CD1c-positive myeloid dendritic cell (primary cell): ENCODE data around the gene HERC4.
"Not testable (repeated sequence)": the region's sequence is repeated elsewhere in the genome, so short reads cannot be mapped to it uniquely, and the experiment has no call there.

ENCODE experiments used
- DNase-seq: peaks from one replicate; pipeline ENCODE4 v3.0.0-alpha.2; 2016; ENCODE audit errors: extremely low spot score

The HERC4 gene

DNA sequence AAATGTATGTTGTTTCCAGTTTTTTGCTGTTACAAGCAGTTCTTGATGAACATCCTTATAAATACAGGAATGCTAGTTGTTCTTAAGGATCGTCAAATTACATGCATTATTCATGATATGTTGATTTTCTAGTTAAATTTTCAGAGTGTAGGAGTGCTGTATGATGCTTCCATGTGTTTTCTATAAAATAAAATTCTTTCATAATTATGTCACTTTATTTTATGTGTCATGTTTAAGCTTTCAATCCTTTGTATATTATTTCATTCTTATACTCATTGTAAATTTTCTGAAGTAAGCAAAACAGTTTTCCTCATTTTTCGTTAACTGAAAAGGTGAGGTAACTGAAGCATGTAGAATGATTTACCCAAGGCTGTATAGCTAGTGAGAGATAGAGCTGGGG is 17.4 kb upstream of the HERC4 start:
- no peak for DNase-seq

DNA sequence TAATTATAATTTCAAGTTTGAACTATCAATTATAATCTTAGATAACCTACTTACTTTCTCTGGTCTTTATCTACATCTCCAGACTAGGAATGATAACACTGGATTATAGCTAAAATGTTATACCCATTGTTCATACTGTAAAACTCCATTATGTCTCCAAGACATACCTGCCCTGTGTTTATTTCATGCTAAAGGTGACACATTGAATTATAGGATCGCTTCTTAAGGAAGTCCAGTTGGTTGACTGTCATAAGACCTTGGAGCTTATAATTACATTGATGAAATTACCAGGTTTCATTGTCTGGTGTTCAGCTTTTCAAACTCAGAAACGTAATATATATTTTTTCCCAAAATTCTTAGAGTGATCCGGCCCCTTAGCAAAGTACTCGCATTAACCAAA is 15.5 kb upstream of the HERC4 start:
- DNase-seq: no peak

DNA sequence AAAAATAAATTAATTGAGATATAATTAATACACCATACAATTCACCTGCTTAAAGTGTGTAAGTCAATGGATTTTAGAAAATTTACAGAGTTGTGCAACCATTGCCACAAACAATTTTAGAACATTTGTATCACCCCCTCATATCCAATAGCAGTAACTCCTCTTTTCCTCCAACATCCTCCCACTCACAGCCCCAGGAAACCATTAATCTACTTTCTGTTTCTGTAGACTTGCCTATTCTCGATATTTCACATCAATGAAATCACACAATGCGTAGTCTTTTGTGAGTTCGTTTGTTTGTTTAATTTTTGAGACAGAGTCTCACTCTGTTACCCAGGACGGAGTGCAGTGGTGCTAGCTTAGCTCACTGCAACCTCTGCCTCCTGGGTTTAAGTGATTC is 13.7 kb upstream of the HERC4 start:
- no peak for DNase-seq

DNA sequence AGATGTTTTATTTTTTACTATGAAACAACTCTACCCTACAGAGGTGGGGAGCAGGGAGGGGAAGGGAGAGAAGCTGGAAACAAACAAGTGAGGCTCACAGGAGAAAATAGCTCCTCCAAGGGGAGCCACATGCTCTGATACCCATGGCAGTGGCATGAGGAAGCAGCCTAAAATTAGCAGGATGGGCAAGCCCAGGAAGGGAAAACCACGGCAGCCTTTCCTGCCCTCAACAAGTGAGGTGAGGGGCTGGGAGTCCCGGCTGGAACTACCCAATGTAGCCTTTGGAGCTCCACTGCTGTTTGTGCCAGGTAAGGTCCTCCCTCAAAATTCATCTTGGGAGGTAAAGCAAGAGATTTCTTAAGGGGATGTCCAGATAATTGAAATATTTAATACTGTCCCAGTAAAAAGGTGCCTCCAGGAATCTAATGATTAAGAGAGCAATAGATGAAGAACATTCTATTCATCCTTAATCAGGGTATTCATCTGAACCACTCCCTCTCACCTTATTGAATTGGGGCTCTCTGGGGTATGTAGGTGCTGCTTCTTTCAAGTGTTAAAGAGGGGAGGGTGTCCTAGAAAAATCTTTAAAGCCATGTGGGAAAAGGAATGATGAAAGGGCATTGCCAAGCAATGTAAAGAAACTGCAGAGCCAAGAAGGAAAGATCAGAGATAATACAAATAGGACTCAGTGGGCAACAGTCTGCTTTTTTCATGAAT is 12.8 kb upstream of the HERC4 start:
- no peak for DNase-seq

DNA sequence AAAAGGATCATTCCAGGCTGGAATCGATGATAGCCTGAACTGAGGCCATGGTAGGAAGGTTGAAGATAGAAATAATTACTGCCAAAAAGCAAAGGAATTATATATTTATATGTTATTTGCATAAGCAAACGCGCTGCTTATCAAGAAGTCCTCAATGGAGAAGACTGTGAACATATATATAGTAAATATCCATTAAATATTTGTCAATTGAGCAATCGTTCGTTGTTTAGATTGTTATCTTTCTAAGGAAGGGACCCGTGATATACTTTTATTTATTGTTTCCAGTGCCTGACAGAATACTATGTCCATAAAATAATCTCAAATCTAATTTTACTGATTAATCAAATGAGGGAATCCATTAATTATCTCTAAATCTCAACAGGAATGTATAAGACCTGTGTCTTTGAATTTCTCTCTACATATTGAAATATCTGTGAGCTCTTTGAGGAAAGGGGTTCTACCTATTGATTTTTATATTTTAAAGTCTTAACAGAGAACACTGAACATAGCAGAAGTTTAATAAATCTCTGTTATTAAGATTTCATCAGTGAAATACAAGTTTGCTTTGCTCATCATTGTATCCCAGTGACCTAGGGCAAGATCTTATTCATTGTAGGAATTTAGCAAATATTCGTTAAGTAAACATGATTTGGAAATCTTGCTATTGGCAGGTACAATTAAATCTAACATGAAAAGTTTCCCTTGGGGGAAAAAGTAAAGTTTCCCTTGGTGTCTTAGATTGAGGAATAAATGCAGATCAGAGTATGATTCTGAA is 12.0 kb upstream of the HERC4 start:
- DNase-seq: no peak

- no peak for DNase-seq
Observed at GRCh38 chr10:68086011-68086410, 10.9 kb upstream of the HERC4 start.

GRCh38 chr10:68084469-68084868 is 9.4 kb upstream of the HERC4 start:
- no peak for DNase-seq

- DNase-seq: no peak
Observed at GRCh38 chr10:68083953-68084352, 8.9 kb upstream of the HERC4 start.

GRCh38 chr10:68082872-68083271 is 7.8 kb upstream of the HERC4 start:
- no peak for DNase-seq

- DNase-seq: no peak
Observed at GRCh38 chr10:68081916-68082315, 6.8 kb upstream of the HERC4 start.

GRCh38 chr10:68080853-68081431 is 5.9 kb upstream of the HERC4 start:
- no peak for DNase-seq

DNA sequence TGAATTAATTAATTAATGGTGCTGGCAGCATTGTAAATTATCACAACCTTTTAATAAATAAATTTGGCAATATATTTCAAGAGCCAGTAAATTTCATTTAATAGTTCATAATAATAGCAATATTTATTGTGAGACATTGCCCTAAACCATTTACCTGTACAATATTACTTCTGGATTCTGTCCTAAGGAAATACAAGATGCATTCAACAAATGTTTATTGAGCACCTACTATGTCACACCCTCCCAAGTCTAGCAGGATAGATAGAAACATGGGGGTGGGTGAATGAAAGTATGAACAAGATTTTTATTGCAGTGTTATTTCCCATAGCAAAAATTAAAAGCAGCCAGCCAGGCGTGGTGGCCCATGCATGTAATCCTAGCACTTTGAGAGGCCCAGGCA is 4.4 kb upstream of the HERC4 start:
- DNase-seq: no peak

DNA sequence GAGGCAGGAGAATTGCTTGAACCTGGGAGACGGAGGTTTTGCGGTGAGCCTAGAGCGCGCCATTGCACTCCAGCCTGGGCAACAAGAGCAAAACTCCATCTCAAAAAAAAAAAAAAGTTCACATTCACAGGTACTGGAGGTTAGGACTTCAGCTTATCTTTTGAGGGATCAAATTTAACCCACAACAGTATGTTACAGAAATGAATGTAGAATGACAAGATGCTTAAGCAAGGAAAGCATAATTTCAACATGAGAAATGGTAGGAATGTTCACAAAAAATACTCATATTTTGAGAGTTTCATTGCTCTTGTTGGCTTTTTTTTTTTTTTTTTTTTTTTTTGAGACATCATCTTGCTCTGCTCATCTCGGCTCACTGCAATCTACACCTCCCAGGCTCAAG is 1.9 kb upstream of the HERC4 start:
- DNase-seq: no peak

DNA sequence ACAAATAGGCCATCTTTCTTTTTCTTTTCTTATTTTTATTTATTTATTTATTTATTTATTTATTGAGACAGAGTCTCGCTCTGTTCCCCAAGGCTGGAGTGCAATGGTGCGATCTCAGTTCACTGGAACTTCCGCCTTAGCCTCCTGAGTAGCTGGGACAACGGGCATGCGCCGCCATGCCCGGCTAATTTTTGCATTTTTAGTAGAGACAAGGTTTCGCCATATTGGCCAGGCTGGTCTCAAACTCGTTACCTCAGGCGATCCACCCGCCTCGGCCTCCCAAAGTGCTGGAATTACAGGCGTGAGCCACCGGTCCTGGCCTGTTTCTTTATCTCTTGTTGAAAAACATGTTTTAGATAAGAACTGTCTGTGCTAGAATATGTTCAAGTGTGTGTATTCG is 998 bp upstream of the HERC4 start:
- DNase-seq: not testable (repeated sequence)

GRCh38 chr10:68075550-68076004 is 494 bp upstream of the HERC4 start:
- no peak for DNase-seq

- peak; percentile 51 for DNase-seq
Observed at GRCh38 chr10:68074031-68074774, 880 bp downstream of the HERC4 start.

GRCh38 chr10:68073631-68074030 is 1.5 kb downstream of the HERC4 start:
- DNase-seq: no peak

DNA sequence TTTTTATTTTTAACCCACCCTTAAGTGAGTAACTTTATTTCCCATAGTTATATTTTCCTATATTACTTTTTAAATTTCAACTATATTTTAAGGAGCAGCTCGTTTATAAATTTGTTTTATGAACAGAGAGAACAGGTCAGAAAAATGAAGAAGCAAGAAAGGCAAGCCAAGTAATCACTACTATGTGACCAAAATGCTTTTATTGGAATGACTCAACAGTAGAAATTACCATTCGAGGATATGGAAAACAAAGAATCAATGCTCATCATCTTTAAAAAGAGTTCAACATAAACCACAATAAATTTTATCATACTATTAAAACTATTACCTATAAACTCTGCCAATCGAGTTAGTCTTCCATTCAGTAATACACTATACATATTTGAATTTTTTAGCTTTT is 7.6 kb downstream of the HERC4 start:
- no peak for DNase-seq

- DNase-seq: no peak
Observed at GRCh38 chr10:68067029-68067428, 8.1 kb downstream of the HERC4 start.

GRCh38 chr10:68053553-68053952 is 21.5 kb downstream of the HERC4 start:
- no peak for DNase-seq

GRCh38 chr10:68052463-68052862 is 22.6 kb downstream of the HERC4 start:
- DNase-seq: no peak
